ENCODE results near the gene QDPR.
"Not testable (repeated sequence)": the region's sequence is repeated elsewhere in the genome, so short reads cannot be mapped to it uniquely, and the experiment has no call there.

QDPR gene

GRCh38 chr4:17511950-17512795 lies at the start of gene QDPR:
Gene QDPR, minus strand, starts transcription at chr4:17512090. Its CDS starts 36 bp downstream, at chr4:17512054.
- peak; percentile 85 for DNase-seq

GRCh38 chr4:17561195-17561909 lies 49.5 kb upstream of the QDPR start:
- no peak for DNase-seq

- no peak for DNase-seq
Observed at GRCh38 chr4:17560065-17560673, 48.3 kb upstream of the QDPR start.

- no peak for DNase-seq
Observed at GRCh38 chr4:17559709-17560048, 47.8 kb upstream of the QDPR start.

GRCh38 chr4:17558941-17559708 lies 47.2 kb upstream of the QDPR start:
- DNase-seq, result no peak

GRCh38 chr4:17557880-17558279 lies 46.0 kb upstream of the QDPR start:
- no peak for DNase-seq

GRCh38 chr4:17556498-17556897 lies 44.6 kb upstream of the QDPR start:
- no peak for DNase-seq

- DNase-seq, result no peak
Observed at GRCh38 chr4:17554568-17554967, 42.7 kb upstream of the QDPR start.

DNA sequence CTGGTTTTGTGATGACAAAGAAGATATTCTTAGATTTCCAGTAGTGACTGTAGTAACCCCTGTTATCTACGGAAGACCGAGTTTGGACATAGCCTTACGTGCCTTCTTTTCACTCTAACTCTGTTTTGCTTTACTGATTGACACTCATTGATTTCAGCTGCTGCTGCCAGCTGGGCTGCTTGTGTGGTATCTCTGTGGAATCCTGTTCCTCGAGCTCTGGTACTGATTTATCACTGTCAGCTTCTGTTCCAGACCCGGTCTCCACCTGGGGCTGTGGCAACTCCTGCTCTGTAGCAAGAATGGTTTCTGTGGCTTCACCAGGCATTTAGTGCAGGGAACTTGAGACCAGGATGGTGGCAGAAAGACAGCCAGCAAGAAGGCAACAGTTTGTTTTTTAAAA lies 40.5 kb upstream of the QDPR start:
- no peak for DNase-seq

DNA sequence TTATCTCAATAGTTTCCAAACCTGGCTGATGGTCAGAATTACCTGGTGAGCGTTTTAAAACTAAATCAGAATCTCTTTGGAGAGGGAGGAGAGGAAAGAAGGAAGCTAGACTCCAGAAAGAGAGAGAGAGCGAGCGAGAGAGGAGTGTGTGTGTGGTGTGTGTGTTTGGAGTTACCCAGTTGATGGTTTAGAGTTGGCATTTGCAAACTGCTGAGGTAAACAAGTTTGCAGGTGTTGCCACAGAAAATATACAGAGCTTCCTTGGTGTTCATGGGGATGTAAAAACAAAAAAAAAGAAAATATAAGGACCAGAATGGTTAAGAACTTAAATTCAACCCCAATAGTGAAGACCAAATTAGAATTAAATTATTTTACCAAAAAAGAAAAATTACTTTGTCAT lies 38.7 kb upstream of the QDPR start:
- DNase-seq, result no peak

DNA sequence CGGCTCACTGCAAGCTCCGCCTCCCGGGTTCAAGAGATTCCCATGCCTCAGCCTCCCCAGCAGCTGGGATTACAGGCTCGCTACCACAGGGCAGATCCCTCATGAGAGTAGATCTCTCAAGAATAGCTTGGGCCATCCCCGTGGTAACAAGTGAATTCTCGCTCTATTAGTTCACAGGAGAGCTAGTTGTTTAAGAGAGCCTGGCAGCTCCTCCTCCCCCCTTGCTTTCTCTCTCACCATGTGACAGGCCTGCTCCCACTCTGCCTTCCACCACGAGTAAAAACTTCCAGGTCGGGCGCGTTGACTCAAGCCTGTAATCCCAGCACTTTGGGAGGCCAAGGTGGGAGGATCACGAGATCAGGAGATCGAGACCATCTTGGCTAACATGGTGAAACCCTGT lies 34.8 kb upstream of the QDPR start:
- no peak for DNase-seq

- no peak for DNase-seq
Observed at GRCh38 chr4:17546222-17546621, 34.3 kb upstream of the QDPR start.

DNA sequence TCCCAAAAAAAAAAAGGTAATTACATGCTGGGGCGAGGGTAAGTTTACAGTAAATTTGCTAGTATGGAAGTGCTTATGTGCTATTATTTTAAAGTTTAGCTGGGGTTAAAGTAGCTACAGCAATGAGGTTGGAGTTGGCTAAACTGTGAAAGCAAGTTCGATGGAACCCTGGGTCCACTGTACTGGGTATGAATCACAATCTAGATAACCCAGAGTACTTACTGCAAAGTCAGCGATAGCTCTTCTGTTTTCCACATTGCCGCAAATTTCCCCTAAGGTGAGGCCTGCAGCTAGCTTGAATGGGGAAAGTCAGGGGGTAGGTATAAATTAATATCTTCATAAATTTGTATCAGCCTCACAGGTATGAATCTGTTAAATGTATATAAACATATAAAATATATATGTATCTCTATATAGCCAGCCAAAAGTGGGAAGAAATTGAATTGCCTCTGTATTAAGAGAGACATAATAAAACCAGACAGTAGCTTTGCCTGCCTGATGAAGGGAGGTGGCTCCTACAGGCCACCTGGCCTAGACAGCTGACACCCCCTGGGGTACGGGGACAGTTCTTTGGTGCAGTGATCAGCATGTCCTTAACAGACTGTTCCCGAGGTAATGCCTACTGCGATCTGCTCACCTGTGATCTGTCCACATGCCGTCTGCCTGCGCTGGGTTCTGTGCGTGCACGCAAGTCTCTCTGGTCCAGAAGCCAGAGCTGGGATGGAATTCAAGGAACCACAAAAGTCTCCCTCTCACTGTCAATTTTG lies 33.7 kb upstream of the QDPR start:
- DNase-seq, result no peak

GRCh38 chr4:17544831-17545234 lies 32.9 kb upstream of the QDPR start:
- DNase-seq, result no peak

- DNase-seq, result no peak
Observed at GRCh38 chr4:17544205-17544604, 32.3 kb upstream of the QDPR start.

GRCh38 chr4:17537060-17537459 lies 25.2 kb upstream of the QDPR start:
- not testable (repeated sequence) for DNase-seq

DNA sequence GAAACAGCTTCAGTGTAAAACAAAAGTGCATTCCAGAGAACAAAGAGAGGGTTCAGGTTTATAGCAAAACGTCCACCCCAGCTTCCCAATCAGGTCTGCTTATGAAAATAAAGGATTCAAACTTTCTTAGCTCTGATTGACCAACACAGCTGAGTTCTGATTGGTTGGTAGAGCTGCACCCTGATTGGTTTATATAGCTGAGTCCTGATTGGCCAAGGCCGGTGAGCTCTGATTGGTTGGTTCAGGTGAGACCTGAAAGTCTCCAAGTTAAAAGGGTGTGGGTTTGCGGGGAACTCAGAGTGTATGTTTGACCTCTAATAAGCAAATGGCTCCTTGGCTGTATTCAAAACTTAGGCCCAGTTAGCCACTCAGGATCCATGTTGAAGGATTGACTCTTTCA lies 24.0 kb upstream of the QDPR start:
- no peak for DNase-seq

DNA sequence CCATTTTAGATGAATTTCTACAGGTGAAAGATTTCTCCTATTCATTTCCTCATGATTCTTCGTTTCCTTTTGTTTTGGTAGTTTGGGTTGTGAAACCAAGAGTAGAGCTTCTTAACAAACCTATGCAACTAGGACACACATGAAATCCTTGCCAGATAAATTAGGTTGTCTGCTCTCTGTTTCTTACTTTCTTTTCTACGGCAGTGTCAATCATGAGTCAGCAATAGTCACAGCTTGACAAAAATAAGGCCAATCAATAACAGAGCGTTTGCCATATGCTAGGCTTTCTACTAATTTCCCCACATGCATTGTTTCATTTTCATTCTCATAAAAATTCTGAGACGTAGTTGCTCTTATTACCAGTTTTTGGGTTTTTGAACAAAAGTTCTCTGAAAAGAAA lies 23.4 kb upstream of the QDPR start:
- no peak for DNase-seq

DNA sequence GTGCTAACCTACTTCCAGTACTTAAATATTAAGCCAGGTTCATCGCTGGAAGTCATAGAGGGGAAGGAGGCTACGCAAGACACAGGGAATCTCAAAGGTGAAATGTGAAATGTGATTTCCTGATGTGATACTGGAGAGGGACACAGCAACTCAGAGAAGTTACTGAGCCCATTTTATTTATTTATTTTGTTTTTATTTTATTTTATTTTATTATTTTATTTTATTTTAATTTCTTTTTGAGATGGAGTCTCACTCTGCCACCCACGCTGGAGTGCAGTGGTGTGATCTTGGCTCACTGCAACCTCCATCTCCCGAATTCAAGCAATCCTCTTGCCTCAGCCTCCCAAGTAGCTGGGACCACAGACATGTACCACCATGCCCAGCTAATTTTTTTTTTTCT lies 22.8 kb upstream of the QDPR start:
- no peak for DNase-seq

- DNase-seq, result no peak
Observed at GRCh38 chr4:17531538-17532285, 19.8 kb upstream of the QDPR start.

- no peak for DNase-seq
Observed at GRCh38 chr4:17528551-17529165, 16.8 kb upstream of the QDPR start.

All from femur (tissue), 1 donor.